Hepatocyte (in vitro differentiated cells): ENCODE data around the gene RER1.

Experiments used
- CTCF ChIP-seq: fragments of 200-600 bp; sonication (generic); IDR thresholded peaks from 2 replicates; pipeline ENCODE4 v1.5.1; 2016; ENCODE audit warnings: antibody characterized with exemption, mild to moderate bottlenecking; ENCODE audit not compliant: poor library complexity
- EZH2phosphoT487 ChIP-seq: fragments of 200-600 bp; sonication (generic); IDR thresholded peaks from one replicate; pipeline ENCODE4 v1.6.1; 2018; ENCODE audit warnings: antibody characterized with exemption, mild to moderate bottlenecking, low read depth, moderate library complexity; ENCODE audit not compliant: unreplicated experiment, severe bottlenecking

- TF ChIP-seq CTCF, result no peak
- no peak for TF ChIP-seq EZH2phosphoT487
These were observed 17.9 kb upstream of the RER1 start for GRCh38 chr1:2373551-2374251.
